ENCODE data around the gene EFCAB9.

EFCAB9 gene

GRCh38 chr5:172193872-172194271 is at the start of gene EFCAB9:
Gene EFCAB9, plus strand, starts transcription at chr5:172194172. Its CDS starts 1 bp downstream, at chr5:172194173.
- H3K9me3 ChIP-seq (replicated peaks; ENCODE audit: insufficient read depth, low read length): no peaks in the 10 kb centered on the region
- no peak for DNase-seq
- no peak within 1 kb of the TSS for H2AFZ ChIP-seq (ENCODE audit: low read length)
- no peaks in the 10 kb centered on the region for H3K4me1 ChIP-seq (ENCODE audit: low read length)
- no peaks in the 10 kb centered on the region for H3K9me2 ChIP-seq (replicated peaks; ENCODE audit: insufficient read depth, low read length)
- H3K4me2 ChIP-seq (ENCODE audit: low read depth, low read length): no peak within 1 kb of the TSS
- no peak within 1 kb of the TSS for H3K27ac ChIP-seq (ENCODE audit: low read length)
- TF ChIP-seq EZH2 (optimal IDR thresholded peaks at IDR 0.05; ENCODE audit: low read depth, low read length): no peak
- TF ChIP-seq CTCF (IDR thresholded peaks at IDR 0.05; ENCODE audit: low read length): no peak
- no peak for TF ChIP-seq EZH2phosphoT487 (IDR thresholded peaks at IDR 0.05; ENCODE audit: low read length)
- no peak within 1 kb of the TSS for H3K4me3 ChIP-seq (ENCODE audit: low read length)
- H3K79me2 ChIP-seq (ENCODE audit: low read length): no peaks in the 10 kb centered on the region
- no peaks in the 10 kb centered on the region for H3F3A ChIP-seq (ENCODE audit: insufficient read depth, low read length)
- H3K27me3 ChIP-seq (replicated peaks; ENCODE audit: insufficient read depth, low read length): no peaks in the 10 kb centered on the region
- no peaks in the 10 kb centered on the region for H3K36me3 ChIP-seq (replicated peaks; ENCODE audit: insufficient read depth, low read length)
- no peaks in the 10 kb centered on the region for H4K20me1 ChIP-seq (ENCODE audit: insufficient read depth, low read length)
- H3K9ac ChIP-seq (ENCODE audit: low read length): no peak within 1 kb of the TSS

- Histone ChIP-seq H3K27me3 (replicated peaks; ENCODE audit: insufficient read depth, low read length) (no peaks in the 10 kb centered on the region), H2AFZ (ENCODE audit: low read length) (no peak overlapping the region), H3K9ac (ENCODE audit: low read length) (no peak overlapping the region), H3K36me3 (replicated peaks; ENCODE audit: insufficient read depth, low read length) (0 out of 2 replicates have a peak, but pooled peaks cover 2% of the 10 kb centered on the region), H3F3A (ENCODE audit: insufficient read depth, low read length) (peaks cover 4% of the 10 kb centered on the region), H3K4me3 (ENCODE audit: low read length) (no peak overlapping the region), H3K9me3 (replicated peaks; ENCODE audit: insufficient read depth, low read length) (no peaks in the 10 kb centered on the region), H3K79me2 (ENCODE audit: low read length) (peaks cover 97% of the 10 kb centered on the region), H3K9me2 (replicated peaks; ENCODE audit: insufficient read depth, low read length) (no peaks in the 10 kb centered on the region), H3K4me1 (ENCODE audit: low read length) (no peaks in the 10 kb centered on the region), H4K20me1 (ENCODE audit: insufficient read depth, low read length) (0 out of 2 replicates have a peak, but pooled peaks cover 3% of the 10 kb centered on the region), H3K27ac (ENCODE audit: low read length) (no peak overlapping the region), H3K4me2 (ENCODE audit: low read depth, low read length) (no peak overlapping the region)
- no peak for TF ChIP-seq CTCF (IDR thresholded peaks at IDR 0.05; ENCODE audit: low read length)
- no peak for TF ChIP-seq EZH2 (optimal IDR thresholded peaks at IDR 0.05; ENCODE audit: low read depth, low read length)
- no peak for TF ChIP-seq EZH2phosphoT487 (IDR thresholded peaks at IDR 0.05; ENCODE audit: low read length)
- no peak for DNase-seq
These were observed 49.6 kb upstream of the EFCAB9 start for GRCh38 chr5:172144291-172144815.

- no peaks in the 10 kb centered on the region for H3F3A ChIP-seq (ENCODE audit: insufficient read depth, low read length)
- H3K36me3 ChIP-seq (replicated peaks; ENCODE audit: insufficient read depth, low read length): 0 out of 2 replicates have a peak, but pooled peaks cover 2% of the 10 kb centered on the region
- no peak overlapping the region for H2AFZ ChIP-seq (ENCODE audit: low read length)
- H4K20me1 ChIP-seq (ENCODE audit: insufficient read depth, low read length): no peaks in the 10 kb centered on the region
- H3K9me3 ChIP-seq (replicated peaks; ENCODE audit: insufficient read depth, low read length): no peaks in the 10 kb centered on the region
- H3K27me3 ChIP-seq (replicated peaks; ENCODE audit: insufficient read depth, low read length): no peaks in the 10 kb centered on the region
- TF ChIP-seq CTCF (IDR thresholded peaks at IDR 0.05; ENCODE audit: low read length): no peak
- no peak for TF ChIP-seq EZH2 (optimal IDR thresholded peaks at IDR 0.05; ENCODE audit: low read depth, low read length)
- no peak for TF ChIP-seq EZH2phosphoT487 (IDR thresholded peaks at IDR 0.05; ENCODE audit: low read length)
- H3K9me2 ChIP-seq (replicated peaks; ENCODE audit: insufficient read depth, low read length): no peaks in the 10 kb centered on the region
- H3K4me2 ChIP-seq (ENCODE audit: low read depth, low read length): no peak overlapping the region
- H3K79me2 ChIP-seq (ENCODE audit: low read length): peaks cover 95% of the 10 kb centered on the region
- H3K4me3 ChIP-seq (ENCODE audit: low read length): no peak overlapping the region
- no peak overlapping the region for H3K27ac ChIP-seq (ENCODE audit: low read length)
- no peak overlapping the region for H3K9ac ChIP-seq (ENCODE audit: low read length)
- H3K4me1 ChIP-seq (ENCODE audit: low read length): no peaks in the 10 kb centered on the region
- DNase-seq: no peak
These were observed 48.8 kb upstream of the EFCAB9 start for GRCh38 chr5:172144931-172145869.

All from MM.1S (cell line).